SK-N-SH (cell line): ENCODE results near the gene CAPN7. TPM values are rescaled to one million over a fixed set of nuclear protein-coding genes. Genes with fewer than 3 reads are reported as not detected.

ENCODE experiments used
- CTCF ChIA-PET: fragments of 300-600, 350-600 bp; formaldehyde crosslinking; extraction: SDS; loops from one replicate; lab custom pipeline; 2021; lab: Yijun Ruan, JAX
- POLR2A ChIA-PET: fragments of 350-600 bp; sonication (Branson Sonifier 250); formaldehyde crosslinking; extraction: SDS; loops from one replicate; lab custom pipeline; 2020; ENCODE audit warnings: antibody characterized with exemption, inconsistent platforms; lab: Yijun Ruan, JAX
- DNase-seq: peaks from one replicate; pipeline ENCODE4 v3.0.0; 2012
- H2AFZ ChIP-seq: fragments of 200-600 bp; sonication (generic); 2 replicates; pipeline ENCODE4 v1.8.1; 2016; ENCODE audit warnings: antibody characterized with exemption, mild to moderate bottlenecking, low read depth
- H3F3A ChIP-seq: fragments of 200-600 bp; sonication (generic); replicated peaks from 2 replicates; pipeline ENCODE3; 2016; ENCODE audit warnings: antibody characterized with exemption, mild to moderate bottlenecking; ENCODE audit not compliant: insufficient read depth
- H3K27ac ChIP-seq, 2 experiments: fragments of 200-500 bp in 1 of 2; fragments of 200-600 bp in 1 of 2; sonication (Bioruptor generic) in 1 of 2; sonication (generic), shearing (Covaris generic) in 1 of 2; 2 replicates each; pipeline versions ENCODE4 v1.5.1 to v1.6.1; 2014 to 2016; ENCODE audit warnings: low read depth in 2 of 2, inconsistent platforms in 1 of 2, low read length in 1 of 2, mild to moderate bottlenecking in 1 of 2, mixed read lengths in 1 of 2
- H3K27me3 ChIP-seq: fragments of 200-600 bp; sonication (generic), shearing (Covaris generic); 2 replicates; pipeline ENCODE4 v1.6.1; 2016; ENCODE audit warnings: mixed run types; ENCODE audit not compliant: insufficient read depth
- H3K36me3 ChIP-seq, 2 experiments: fragments of 200-500 bp in 1 of 2; fragments of 200-600 bp in 1 of 2; sonication (Bioruptor generic) in 1 of 2; sonication (generic) in 1 of 2; replicated peaks in 1 of 2; 2 replicates each; pipeline versions ENCODE3 to v1.5.1; 2014 to 2016; ENCODE audit warnings: low read length in 1 of 2, mild to moderate bottlenecking in 1 of 2; ENCODE audit not compliant: insufficient read depth in 2 of 2, control insufficient read depth in 1 of 2
- H3K4me1 ChIP-seq, 2 experiments: fragments of 200-500 bp in 1 of 2; fragments of 200-600 bp in 1 of 2; sonication (Bioruptor generic) in 1 of 2; sonication (generic), shearing (Covaris generic) in 1 of 2; 2 replicates each; pipeline versions ENCODE4 v1.5.1 to v1.6.1; 2014 to 2016; ENCODE audit warnings: low read depth in 1 of 2, low read length in 1 of 2, mixed run types in 1 of 2; ENCODE audit not compliant: insufficient read depth in 2 of 2, control insufficient read depth in 1 of 2
- H3K4me2 ChIP-seq: fragments of 200-600 bp; sonication (generic), shearing (Covaris generic); 2 replicates; pipeline ENCODE4 v1.6.1; 2017; ENCODE audit warnings: mixed run types
- H3K4me3 ChIP-seq, 2 experiments: fragments of 200-500 bp in 1 of 2; fragments of 200-600 bp in 1 of 2; sonication (Bioruptor generic) in 1 of 2; sonication (generic), shearing (Covaris generic) in 1 of 2; 2 replicates each; pipeline versions ENCODE4 v1.5.1 to v1.8.1; 2014 to 2016; ENCODE audit warnings: low read depth in 2 of 2, inconsistent platforms in 1 of 2, low read length in 1 of 2, mild to moderate bottlenecking in 1 of 2, mixed read lengths in 1 of 2, moderate library complexity in 1 of 2
- H3K79me2 ChIP-seq: fragments of 200-600 bp; sonication (generic); 2 replicates; pipeline ENCODE4 v1.8.1; 2017; ENCODE audit warnings: mild to moderate bottlenecking; ENCODE audit not compliant: insufficient read depth
- H3K9ac ChIP-seq: fragments of 200-600 bp; sonication (generic); 2 replicates; pipeline ENCODE4 v1.6.1; 2017; ENCODE audit warnings: mixed run types
- H3K9me2 ChIP-seq: fragments of 200-600 bp; sonication (generic); 2 replicates; pipeline ENCODE4 v1.6.1; 2017; ENCODE audit warnings: mixed run types
- H3K9me3 ChIP-seq: fragments of 200-600 bp; sonication (generic); 2 replicates; pipeline ENCODE4 v1.6.1; 2017; ENCODE audit warnings: mixed run types, mild to moderate bottlenecking, moderate library complexity
- H4K20me1 ChIP-seq: fragments of 200-600 bp; sonication (generic); 2 replicates; pipeline ENCODE4 v1.6.1; 2017; ENCODE audit warnings: mild to moderate bottlenecking, mixed run types; ENCODE audit not compliant: insufficient read depth
- CHD2 ChIP-seq: fragments of 150-350 bp; IDR thresholded peaks from 2 replicates; pipeline ENCODE4 v1.6.1; 2018; ENCODE audit warnings: low read length; ENCODE audit not compliant: partially characterized antibody
- ELF1 ChIP-seq: IDR thresholded peaks from 2 replicates; pipeline ENCODE4 v1.4.0; 2012
- EP300 ChIP-seq, 2 experiments: IDR thresholded peaks; 2 replicates each; pipeline versions ENCODE4 v1.4.0 to v1.6.1; 2012; ENCODE audit warnings: borderline replicate concordance in 1 of 2, low read depth in 1 of 2, low read length in 1 of 2
- EZH2phosphoT487 ChIP-seq: fragments of 200-600 bp; sonication (generic); IDR thresholded peaks from 2 replicates; pipeline ENCODE4 v1.6.1; 2017; ENCODE audit warnings: low read depth, mixed run types, mild to moderate bottlenecking, antibody characterized with exemption, moderate library complexity, borderline replicate concordance
- IRF3 ChIP-seq: fragments of 150-350 bp; IDR thresholded peaks from 2 replicates; pipeline ENCODE4 v1.6.1; 2016; ENCODE audit warnings: mild to moderate bottlenecking, low read depth, low read length
- JUND ChIP-seq: IDR thresholded peaks from 2 replicates; pipeline ENCODE4 v1.4.0; 2012
- MEF2A ChIP-seq: IDR thresholded peaks from 2 replicates; pipeline ENCODE4 v1.4.0; 2012; ENCODE audit warnings: low read depth, borderline replicate concordance
- NRF1 ChIP-seq: IDR thresholded peaks from 2 replicates; pipeline ENCODE4 v1.6.1; 2012; ENCODE audit warnings: low read depth, mild to moderate bottlenecking, low read length
- RAD21 ChIP-seq: IDR thresholded peaks from 2 replicates; pipeline ENCODE4 v1.6.1; 2012; ENCODE audit warnings: mild to moderate bottlenecking, low read length
- RFX5 ChIP-seq: IDR thresholded peaks from 2 replicates; pipeline ENCODE4 v1.6.1; 2012; ENCODE audit warnings: mild to moderate bottlenecking, improper control_type of control experiment, low read length
- SMC3 ChIP-seq: IDR thresholded peaks from 2 replicates; pipeline ENCODE4 v1.6.1; 2012; ENCODE audit warnings: low read depth, low read length, improper control_type of control experiment
- TAF1 ChIP-seq: IDR thresholded peaks from 2 replicates; pipeline ENCODE4 v1.6.1; 2012; ENCODE audit warnings: low read depth, mild to moderate bottlenecking, low read length, moderate library complexity, borderline replicate concordance
- TCF12 ChIP-seq: IDR thresholded peaks from 2 replicates; pipeline ENCODE4 v1.4.0; 2012
- TEAD4 ChIP-seq: IDR thresholded peaks from 2 replicates; pipeline ENCODE4 v1.4.0; 2012; ENCODE audit warnings: mild to moderate bottlenecking, borderline replicate concordance; ENCODE audit not compliant: insufficient read depth
- USF1 ChIP-seq: IDR thresholded peaks from 2 replicates; pipeline ENCODE4 v1.4.0; 2012; ENCODE audit warnings: low read depth, borderline replicate concordance
- USF2 ChIP-seq: fragments of 150-350 bp; IDR thresholded peaks from 2 replicates; pipeline ENCODE4 v1.6.1; 2017; ENCODE audit warnings: antibody characterized with exemption, low read length, low read depth, borderline replicate concordance
- YY1 ChIP-seq: IDR thresholded peaks from 2 replicates; pipeline ENCODE4 v1.4.0; 2012; ENCODE audit warnings: low read depth, mild to moderate bottlenecking
- WGBS: methylation state at CpG from one replicate; pipeline ENCODE4 v1.1.6; 2017; ENCODE audit warnings: low lambda C conversion rate; 5-methylcytosine and 5-hydroxymethylcytosine counted together
- polyA plus RNA-seq, 3 experiments: library from polyadenylated mRNA; depleted of rRNA; stranded (reverse); fragments of >200 nt; gene quantifications; 2 replicates each; pipeline ENCODE4 v1.2.3, GENCODE V29; 2012
- TF ChIP-seq, protein P1 (sequence below): IDR thresholded peaks from 2 replicates; pipeline ENCODE4 v1.4.0; 2012; ENCODE audit warnings: low read depth, borderline replicate concordance
- TF ChIP-seq, protein P2 (sequence below): fragments of 200-600 bp; sonication (generic); IDR thresholded peaks from 2 replicates; pipeline ENCODE4 v1.6.1; 2017; ENCODE audit warnings: antibody characterized with exemption, mild to moderate bottlenecking, moderate library complexity
- TF ChIP-seq, protein P3 (sequence below): IDR thresholded peaks from 2 replicates; pipeline ENCODE4; 2012

CAPN7 gene
- polyA plus RNA-seq, 1 of the 3 experiments (the other 2 are of a cell fraction), result 7.3 TPM

DNA sequence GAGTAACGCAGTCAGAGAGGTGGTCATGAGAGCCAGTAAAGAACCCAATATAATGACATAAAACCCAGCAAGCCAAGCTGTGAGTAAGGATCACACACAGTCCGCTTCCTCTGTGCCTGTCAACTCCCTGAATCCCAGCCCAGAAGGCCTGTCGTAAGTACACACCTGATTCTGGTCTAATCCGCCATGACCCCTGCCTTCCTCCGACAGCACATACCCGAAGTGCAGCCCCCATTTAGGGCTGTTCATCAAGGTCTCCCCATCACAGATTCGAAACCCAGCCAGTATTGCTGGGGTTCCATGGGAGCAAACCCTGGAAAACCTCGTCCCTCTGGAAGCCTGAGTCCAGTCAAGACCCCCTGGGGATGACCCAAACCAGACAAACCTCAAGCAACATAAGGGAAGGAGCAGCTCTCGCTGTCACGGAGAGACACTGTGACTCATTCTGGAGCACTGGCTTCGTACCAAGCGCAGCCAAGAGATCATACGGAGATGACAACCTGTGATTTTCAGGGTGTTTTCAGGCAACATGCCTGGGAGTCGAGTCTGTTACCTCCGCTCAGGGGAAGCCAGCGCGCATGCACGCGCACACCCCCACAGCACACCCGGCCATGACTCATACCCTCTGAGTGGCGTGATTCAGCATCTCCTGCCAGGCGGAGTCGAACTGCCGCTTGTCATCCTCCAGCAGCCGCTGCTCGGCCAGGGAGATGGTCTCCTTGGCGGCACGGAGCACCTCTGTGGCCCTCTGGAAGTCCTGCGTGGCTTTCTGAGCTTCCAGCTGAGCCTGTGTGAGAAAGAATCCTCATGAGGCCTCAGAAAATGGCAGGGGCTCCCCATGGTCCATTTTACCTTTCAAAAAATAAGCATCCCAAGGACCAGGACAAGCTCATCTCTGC lies 63.3 kb downstream of the CAPN7 start:
- H3K79me2 ChIP-seq, result no peaks in the 10 kb centered on the region
- DNase-seq, result peak; percentile 36
- WGBS, result 46% methylated on average over 14 of the region's 29 CpGs
- H3K4me3 ChIP-seq, result no peak overlapping the region; a peak in 1 of 4 replicates
- no peaks in the 10 kb centered on the region for H3K9me2 ChIP-seq
- H3K9me3 ChIP-seq, result no peaks in the 10 kb centered on the region
- H3K27ac ChIP-seq, result peak overlapping the region; percentile 44 to 88; a peak in 3 of 4 replicates
- H3K9ac ChIP-seq, result peak overlapping the region; percentile 52
- H3K36me3 ChIP-seq, result no peaks in the 10 kb centered on the region
- ChIA-PET CTCF (interaction anchor here (0.6 to 8.0 kb wide), 16 partner anchors 9 to 288 kb away, joined by 3 to 85 read pairs (median 6); partner anchors contain the start of gene SH3BP5), POLR2A (no interaction called here)
- no peak overlapping the region for H2AFZ ChIP-seq
- H4K20me1 ChIP-seq, result no peaks in the 10 kb centered on the region
- peak overlapping the region; percentile 70 for H3K4me2 ChIP-seq
- H3K27me3 ChIP-seq, result no peaks in the 10 kb centered on the region
- peaks cover 11% of the 10 kb centered on the region for H3F3A ChIP-seq
- H3K4me1 ChIP-seq, result peaks cover 0 to 20% of the 10 kb centered on the region in 2 experiments; a peak in 3 of 4 replicates
- TF ChIP-seq EZH2phosphoT487 (no peak), NRF1 (peak; percentile 74), TCF12 (peak; percentile 58; the same call in 1 of the 2 replicates), YY1 (no peak), JUND (peak; percentile 93), USF2 (no peak), TEAD4 (no peak), CHD2 (no peak), EP300 (IDR thresholded peaks at IDR 0.05; ENCODE audit: borderline replicate concordance in 1 of 2, low read depth in 1 of 2, low read length in 1 of 2) (peak in 1 of 2 experiments; percentile 29; a peak in 1 of 4 replicates), IRF3 (no peak), RFX5 (no peak), ELF1 (no peak), MEF2A (no peak), TAF1 (no peak), RAD21 (no peak), USF1 (no peak; the same call in 1 of the 2 replicates), SMC3 (no peak; the same call in 1 of the 2 replicates)
- TF ChIP-seq, protein P1, sequence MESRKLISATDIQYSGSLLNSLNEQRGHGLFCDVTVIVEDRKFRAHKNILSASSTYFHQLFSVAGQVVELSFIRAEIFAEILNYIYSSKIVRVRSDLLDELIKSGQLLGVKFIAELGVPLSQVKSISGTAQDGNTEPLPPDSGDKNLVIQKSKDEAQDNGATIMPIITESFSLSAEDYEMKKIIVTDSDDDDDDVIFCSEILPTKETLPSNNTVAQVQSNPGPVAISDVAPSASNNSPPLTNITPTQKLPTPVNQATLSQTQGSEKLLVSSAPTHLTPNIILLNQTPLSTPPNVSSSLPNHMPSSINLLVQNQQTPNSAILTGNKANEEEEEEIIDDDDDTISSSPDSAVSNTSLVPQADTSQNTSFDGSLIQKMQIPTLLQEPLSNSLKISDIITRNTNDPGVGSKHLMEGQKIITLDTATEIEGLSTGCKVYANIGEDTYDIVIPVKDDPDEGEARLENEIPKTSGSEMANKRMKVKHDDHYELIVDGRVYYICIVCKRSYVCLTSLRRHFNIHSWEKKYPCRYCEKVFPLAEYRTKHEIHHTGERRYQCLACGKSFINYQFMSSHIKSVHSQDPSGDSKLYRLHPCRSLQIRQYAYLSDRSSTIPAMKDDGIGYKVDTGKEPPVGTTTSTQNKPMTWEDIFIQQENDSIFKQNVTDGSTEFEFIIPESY, result no peak
- TF ChIP-seq, protein P2, sequence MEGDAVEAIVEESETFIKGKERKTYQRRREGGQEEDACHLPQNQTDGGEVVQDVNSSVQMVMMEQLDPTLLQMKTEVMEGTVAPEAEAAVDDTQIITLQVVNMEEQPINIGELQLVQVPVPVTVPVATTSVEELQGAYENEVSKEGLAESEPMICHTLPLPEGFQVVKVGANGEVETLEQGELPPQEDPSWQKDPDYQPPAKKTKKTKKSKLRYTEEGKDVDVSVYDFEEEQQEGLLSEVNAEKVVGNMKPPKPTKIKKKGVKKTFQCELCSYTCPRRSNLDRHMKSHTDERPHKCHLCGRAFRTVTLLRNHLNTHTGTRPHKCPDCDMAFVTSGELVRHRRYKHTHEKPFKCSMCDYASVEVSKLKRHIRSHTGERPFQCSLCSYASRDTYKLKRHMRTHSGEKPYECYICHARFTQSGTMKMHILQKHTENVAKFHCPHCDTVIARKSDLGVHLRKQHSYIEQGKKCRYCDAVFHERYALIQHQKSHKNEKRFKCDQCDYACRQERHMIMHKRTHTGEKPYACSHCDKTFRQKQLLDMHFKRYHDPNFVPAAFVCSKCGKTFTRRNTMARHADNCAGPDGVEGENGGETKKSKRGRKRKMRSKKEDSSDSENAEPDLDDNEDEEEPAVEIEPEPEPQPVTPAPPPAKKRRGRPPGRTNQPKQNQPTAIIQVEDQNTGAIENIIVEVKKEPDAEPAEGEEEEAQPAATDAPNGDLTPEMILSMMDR, result no peak
- TF ChIP-seq, protein P3, sequence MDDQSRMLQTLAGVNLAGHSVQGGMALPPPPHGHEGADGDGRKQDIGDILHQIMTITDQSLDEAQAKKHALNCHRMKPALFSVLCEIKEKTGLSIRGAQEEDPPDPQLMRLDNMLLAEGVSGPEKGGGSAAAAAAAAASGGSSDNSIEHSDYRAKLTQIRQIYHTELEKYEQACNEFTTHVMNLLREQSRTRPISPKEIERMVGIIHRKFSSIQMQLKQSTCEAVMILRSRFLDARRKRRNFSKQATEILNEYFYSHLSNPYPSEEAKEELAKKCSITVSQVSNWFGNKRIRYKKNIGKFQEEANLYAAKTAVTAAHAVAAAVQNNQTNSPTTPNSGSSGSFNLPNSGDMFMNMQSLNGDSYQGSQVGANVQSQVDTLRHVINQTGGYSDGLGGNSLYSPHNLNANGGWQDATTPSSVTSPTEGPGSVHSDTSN, result peak; percentile 84
